HG03159 (cell line): Measurements from ENCODE around the gene KCTD2.
"Not testable (repeated sequence)": the region's sequence is repeated elsewhere in the genome, so short reads cannot be mapped to it uniquely, and the experiment has no call there.

ENCODE experiments used
- ATAC-seq: cut with Tn5 transposase; IDR thresholded peaks from one replicate; pipeline ENCODE4 v1.9.1; 2021; ENCODE audit warnings: mild to moderate bottlenecking, moderate library complexity; ENCODE audit not compliant: unreplicated experiment

The KCTD2 gene

GRCh38 chr17:75046407-75047289 lies at the start of gene KCTD2, which contains the start of gene ATP5PD:
Gene KCTD2 (plus strand): TSS chr17:75047225. CDS start chr17:75047251, 26 bp downstream.
Gene ATP5PD (minus strand): TSS chr17:75046969. CDS start chr17:75042650, 4,319 bp downstream.
- ATAC-seq: peak; percentile 94

GRCh38 chr17:74998783-74999182 lies 48.2 kb upstream of the KCTD2 start:
- no peak for ATAC-seq

- no peak for ATAC-seq
These were observed 47.5 kb upstream of the KCTD2 start for GRCh38 chr17:74999523-74999922.

- ATAC-seq: no peak
These were observed 44.8 kb upstream of the KCTD2 start for GRCh38 chr17:75001915-75002843.

- no peak for ATAC-seq
These were observed 43.7 kb upstream of the KCTD2 start for GRCh38 chr17:75003070-75003956.

- no peak for ATAC-seq
These were observed 43.1 kb upstream of the KCTD2 start for GRCh38 chr17:75003957-75004355.

- no peak for ATAC-seq
These were observed 42.7 kb upstream of the KCTD2 start for GRCh38 chr17:75004371-75004770.

- ATAC-seq: no peak
These were observed 41.7 kb upstream of the KCTD2 start for GRCh38 chr17:75005291-75005690.

- ATAC-seq: not testable (repeated sequence)
These were observed 40.9 kb upstream of the KCTD2 start for GRCh38 chr17:75006084-75006483.

GRCh38 chr17:75006653-75007052 lies 40.4 kb upstream of the KCTD2 start:
- no peak for ATAC-seq

- ATAC-seq: no peak
These were observed 38.7 kb upstream of the KCTD2 start for GRCh38 chr17:75008373-75008772.

- ATAC-seq: no peak
These were observed 37.8 kb upstream of the KCTD2 start for GRCh38 chr17:75009139-75009724.

GRCh38 chr17:75010683-75011400 lies 36.2 kb upstream of the KCTD2 start:
- no peak for ATAC-seq

- no peak for ATAC-seq
These were observed 35.5 kb upstream of the KCTD2 start for GRCh38 chr17:75011401-75012095.

GRCh38 chr17:75012096-75012345 lies 35.0 kb upstream of the KCTD2 start:
- ATAC-seq: no peak

- ATAC-seq: peak; percentile 81
These were observed 34.5 kb upstream of the KCTD2 start, which contains the start of gene MRPL58 for GRCh38 chr17:75012346-75013091. Gene MRPL58 (plus strand): TSS chr17:75012670. CDS start chr17:75012687, 17 bp downstream.

GRCh38 chr17:75013092-75013559 lies 33.9 kb upstream of the KCTD2 start:
- ATAC-seq: no peak

- no peak for ATAC-seq
These were observed 27.9 kb upstream of the KCTD2 start for GRCh38 chr17:75019146-75019545.
